GM21367 (cell line): ENCODE data around the gene REPS2.
"Not testable (repeated sequence)": the region's sequence is repeated elsewhere in the genome, so short reads cannot be mapped to it uniquely, and the experiment has no call there.

Source experiments
- ATAC-seq: cut with Tn5 transposase; IDR thresholded peaks from one replicate; pipeline ENCODE4 v1.9.1; 2021; ENCODE audit not compliant: unreplicated experiment

REPS2 gene

DNA sequence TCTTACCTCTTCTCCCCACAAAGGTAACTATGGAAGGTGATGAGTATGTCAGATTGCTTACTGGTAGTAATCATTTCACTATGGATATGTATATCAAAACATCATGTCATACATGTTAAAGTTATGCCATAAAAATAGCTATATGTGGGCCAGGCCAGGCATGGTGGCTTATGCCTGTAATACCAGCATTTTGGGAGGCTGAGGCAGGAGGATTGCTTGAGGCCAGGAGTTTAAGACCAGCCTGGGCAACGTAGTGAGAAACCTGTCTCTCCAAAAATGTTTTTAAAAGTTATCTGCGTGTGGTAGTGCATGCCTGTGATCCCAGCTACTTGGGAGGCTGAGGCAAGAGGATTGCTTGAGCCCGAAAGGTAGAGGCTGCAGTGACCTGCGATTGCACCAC lies 16.2 kb downstream of the REPS2 start:
- ATAC-seq, result not testable (repeated sequence)

DNA sequence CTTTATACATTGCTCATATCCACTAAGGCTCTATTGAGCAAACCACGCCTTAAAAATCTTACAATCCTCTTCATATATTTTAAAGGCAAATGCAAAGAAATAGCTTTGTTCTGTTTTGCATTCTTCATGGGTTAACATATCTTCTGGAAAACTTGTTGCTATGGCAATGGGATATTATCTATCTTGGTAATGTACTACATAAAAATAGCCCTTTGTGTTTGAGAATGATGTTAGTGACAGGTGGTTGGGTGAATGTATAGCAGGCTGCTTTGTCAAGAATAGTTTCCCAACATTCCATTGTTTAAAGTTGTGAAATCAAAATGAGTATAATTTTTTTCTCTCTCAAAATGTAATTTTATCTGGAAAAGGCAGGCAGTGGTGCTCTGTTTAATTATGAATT lies 16.8 kb downstream of the REPS2 start:
- no peak for ATAC-seq

DNA sequence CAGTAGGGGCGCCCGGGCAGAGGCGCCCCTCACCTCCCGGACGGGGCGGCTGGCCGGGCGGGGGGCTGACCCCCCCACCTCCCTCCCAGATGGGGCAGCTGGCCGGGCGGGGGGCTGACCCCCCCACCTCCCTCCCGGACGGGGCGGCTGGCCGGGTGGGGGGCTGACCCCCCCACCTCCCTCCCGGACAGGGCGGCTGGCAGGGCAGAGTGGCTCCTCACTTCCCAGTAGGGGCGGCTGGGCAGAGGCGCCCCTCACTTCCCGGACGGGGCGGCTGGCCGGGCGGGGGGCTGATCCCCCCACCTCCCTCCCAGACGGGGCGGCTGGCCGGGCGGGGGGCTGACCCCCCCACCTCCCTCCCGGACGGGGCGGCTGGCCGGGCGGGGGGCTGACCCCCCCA lies 18.5 kb downstream of the REPS2 start:
- ATAC-seq, result not testable (repeated sequence)

DNA sequence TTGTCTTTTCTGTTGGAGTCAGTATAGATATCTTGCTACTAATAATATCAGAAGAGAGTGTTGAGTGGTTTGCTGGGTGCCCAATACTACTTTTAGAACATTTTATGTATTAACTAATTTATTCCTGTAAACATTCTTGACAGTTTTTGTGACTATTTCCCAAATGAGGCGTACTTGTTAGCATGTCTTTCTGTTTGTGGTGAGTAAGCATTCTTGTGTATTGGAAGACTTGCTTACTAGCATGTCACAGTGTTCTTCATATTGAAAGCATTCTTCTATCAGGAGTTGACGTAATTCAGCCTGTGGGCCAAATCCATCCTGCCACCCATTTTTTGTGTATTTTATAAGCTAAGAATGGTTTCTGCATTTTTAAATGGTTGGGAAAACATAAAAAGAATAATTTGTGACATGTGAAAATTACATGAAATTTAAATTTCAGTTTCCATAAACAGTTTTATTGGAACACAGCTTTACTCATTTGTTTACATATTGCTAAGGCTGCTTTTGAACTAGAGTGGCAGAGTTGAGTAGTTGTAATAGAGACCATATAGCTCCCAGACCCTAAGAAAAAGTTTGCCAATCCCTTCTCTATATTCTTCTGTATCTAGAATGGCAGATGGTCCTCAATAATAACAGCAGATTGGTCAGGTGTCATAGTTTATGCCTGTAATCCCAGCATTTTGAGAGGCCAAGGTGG lies 20.4 kb downstream of the REPS2 start:
- no peak for ATAC-seq

DNA sequence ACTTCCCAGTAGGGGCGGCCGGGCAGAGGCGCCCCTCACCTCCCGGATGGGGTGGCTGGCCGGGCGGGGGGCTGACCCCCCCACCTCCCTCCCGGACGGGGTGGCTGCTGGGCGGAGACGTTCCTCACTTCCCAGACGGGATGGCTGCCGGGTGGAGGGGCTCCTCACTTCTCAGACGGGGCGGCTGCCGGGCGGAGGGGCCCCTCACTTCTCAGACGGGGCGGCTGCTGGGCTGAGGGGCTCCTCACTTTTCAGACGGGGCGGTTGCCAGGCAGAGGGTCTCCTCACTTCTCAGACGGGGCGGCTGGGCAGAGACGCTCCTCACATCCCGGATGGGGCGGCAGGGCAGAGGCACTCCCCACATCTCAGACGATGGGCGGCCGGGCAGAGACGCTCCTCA lies 22.3 kb downstream of the REPS2 start:
- not testable (repeated sequence) for ATAC-seq

DNA sequence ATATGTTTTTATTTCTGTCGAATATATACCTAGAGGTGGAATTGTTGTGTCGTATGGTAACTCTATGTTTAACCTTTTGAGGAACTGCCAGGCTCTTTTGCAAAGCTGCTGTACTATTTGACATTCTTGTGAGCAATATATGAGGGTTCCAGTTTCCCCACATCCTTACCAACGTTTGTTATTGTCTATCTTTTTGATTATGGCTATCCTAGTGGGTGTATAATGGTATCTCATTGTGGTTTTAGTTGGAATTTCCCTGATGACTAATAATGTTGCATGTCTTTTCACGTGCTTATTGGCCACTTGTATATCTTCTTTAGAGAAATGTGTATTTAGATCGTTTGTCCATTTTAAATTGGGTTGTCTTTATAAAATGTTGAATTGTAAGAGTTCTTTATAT lies 24.5 kb downstream of the REPS2 start:
- ATAC-seq, result no peak

DNA sequence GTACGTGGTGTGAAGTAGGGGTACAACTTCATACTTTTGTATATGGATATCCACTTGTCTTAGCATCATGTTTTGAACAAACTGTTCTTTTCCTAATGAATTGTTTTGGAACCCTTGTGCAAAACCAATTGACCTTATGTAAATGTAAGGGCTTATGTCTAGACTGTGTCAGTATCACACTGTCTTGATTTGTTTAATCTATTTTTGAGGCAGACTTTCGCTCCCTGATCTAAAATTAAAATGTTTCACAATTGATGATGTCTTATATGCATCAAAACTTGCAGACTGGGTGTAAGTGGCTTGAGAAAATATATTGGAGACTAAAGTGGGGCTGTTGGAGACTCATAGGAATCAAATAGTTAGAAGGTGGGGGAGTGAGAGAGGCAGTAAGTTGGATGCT lies 25.2 kb downstream of the REPS2 start:
- no peak for ATAC-seq

DNA sequence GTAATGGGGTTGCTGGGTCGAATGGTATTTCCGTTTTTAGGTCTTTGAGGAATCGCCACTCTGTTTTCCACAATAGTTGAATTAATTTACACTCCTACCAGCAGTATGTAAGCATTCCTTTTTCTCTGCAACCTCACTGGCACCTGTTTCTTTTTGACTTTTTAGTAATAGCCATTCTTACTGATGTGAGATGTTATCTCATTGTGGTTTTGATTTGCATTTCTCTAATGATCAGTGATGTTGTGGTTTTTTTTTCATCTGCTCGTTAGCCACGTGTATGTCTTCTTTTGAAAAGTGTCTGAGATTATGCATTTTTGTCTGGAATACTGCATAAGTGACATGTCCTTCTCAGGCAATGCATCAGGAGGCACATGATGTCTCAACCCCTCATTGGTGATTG lies 28.8 kb downstream of the REPS2 start:
- no peak for ATAC-seq

DNA sequence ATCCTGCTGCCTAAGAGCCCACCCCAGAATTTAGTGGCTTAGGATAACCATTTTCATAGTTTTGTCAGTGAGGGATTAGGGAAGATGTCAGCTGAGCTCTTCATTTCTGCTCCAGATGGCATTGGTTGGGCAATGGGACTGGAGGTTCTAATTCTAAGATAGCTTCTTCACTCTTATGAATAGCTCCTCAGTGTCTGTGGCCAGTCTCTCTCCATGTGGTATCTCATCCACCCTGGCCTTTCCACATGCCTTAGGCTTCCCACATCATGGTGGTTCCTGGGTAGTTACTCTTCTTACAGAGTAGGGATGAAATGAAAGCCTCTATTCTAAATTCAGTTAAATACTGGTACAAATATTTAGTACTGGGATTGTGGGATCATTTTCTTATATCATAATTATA lies 31.3 kb downstream of the REPS2 start:
- no peak for ATAC-seq

DNA sequence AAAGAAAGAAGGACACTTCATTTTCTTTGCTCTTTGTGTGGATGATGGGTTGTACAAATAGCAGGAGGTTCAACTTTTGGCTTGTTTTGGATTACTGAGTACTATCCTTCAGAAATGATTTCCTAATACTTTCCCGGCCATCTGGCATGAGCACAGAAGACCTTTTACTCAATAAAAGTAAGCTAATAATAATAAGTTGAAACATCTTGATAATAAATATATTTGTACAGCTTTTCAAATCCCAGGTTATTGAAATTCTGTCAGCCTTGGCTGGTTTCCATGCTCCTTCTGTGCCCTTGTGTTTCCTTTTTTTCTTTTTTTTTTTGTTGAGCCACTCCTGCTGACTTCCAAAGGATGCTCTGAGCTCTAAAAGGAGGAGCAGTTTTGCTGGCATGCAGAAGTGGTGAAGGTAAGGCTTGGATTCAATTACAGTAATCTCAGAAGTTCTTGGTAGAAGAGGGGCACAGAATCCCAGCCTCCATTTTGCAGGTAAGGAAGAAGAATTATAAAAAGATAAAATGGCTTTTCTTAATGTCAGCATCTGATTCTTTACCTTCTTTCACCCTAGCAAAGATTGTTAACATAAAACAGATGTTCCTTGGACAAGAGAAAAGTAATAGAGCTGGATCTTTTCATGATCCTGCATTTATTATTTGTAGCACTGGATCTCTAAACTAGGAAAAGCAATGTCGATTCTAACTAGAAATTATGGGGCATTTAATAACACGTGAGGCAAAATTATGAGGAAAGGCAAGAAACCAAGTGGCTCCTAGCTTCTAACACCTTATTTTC lies 31.9 kb downstream of the REPS2 start:
- no peak for ATAC-seq

DNA sequence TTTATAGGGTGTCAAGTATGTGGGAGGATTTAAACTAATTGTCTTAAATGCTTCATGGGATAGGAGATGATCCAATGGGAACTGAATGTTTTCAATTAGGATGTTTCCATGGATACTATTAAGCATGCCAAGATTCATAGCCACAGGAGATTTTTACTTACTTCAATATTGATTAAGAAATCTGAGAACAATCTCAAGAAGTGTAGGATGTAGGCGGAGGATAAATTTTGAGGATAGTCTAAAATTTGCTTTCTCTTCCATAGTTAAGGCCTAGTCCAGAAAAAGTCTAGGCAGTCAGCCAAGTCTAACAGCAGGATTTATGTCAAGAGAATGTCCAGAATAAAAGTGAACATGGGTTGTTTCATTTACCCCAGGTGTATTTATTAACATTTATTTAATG lies 32.8 kb downstream of the REPS2 start:
- ATAC-seq, result no peak

DNA sequence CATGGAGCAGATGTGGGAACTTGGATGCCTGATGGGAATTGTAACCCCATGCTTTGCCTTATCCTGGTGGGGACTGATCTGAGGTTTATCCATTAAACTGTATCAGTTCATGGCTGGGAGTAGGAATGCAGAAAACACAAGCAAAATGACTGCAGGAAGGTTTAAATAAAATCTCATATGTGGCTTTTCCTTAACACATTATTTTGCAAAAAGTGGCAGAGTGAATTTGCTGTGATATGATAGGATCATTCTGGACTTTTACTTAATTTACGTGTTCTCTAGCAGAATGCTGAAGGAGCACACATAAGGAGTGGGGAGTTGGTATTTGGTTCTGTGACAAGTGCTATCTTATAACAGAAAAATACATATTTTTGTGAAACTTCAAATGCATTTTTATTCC lies 34.8 kb downstream of the REPS2 start:
- no peak for ATAC-seq

DNA sequence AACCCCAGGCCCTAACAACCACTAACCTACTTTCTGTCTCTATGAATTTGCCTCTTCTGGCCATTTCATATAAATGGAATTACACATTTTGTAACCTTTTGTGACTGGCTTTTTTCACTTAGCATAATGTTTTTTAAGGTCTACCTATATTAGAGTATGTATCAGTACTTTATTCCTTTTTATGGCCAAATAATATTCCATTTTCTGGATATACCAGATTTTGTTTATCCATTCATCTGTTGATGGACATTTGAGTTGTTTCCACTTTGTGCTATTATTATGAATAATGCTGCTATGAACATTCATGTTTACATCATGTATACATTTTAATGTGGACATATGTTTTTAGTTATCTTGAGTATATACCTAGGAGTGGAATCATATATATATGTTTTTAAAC lies 35.5 kb downstream of the REPS2 start:
- ATAC-seq, result no peak

DNA sequence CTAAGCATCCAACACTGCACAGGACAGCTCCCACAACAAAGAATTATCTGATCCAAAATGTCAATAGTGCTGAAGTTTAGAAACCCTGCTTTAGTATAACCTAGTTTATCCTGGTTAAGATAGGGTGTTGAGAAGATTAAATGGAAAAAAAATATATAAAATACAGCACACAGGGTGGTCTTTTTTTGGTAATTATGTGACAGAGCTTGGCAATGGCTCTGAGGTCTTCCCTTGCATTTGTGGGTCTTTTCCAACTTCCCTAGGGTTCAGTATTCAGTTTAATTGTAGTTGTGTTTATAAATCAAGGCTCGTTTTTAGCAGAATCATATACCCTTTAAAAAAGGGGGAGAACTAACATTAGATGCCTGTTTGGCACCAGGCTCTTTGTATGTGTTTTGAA lies 36.6 kb downstream of the REPS2 start:
- no peak for ATAC-seq

DNA sequence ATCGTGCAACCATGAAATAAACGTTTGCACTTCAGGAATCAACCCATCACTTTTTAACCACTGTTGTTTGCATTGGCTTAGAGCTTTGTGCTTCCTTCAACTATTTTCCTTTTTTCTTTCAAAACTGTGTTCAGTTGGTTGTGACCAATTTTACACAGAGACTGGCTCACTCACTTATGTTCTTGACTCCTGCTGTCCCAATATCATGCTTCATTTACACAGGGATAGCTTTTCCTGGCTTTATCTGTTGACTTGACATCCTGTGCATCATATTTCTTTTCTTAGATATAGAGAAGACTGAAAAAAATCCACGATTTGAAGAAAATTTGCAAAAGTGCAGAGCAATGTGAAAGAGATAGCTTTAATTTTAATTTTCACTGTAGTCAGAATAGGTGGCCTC lies 38.8 kb downstream of the REPS2 start:
- ATAC-seq, result no peak

DNA sequence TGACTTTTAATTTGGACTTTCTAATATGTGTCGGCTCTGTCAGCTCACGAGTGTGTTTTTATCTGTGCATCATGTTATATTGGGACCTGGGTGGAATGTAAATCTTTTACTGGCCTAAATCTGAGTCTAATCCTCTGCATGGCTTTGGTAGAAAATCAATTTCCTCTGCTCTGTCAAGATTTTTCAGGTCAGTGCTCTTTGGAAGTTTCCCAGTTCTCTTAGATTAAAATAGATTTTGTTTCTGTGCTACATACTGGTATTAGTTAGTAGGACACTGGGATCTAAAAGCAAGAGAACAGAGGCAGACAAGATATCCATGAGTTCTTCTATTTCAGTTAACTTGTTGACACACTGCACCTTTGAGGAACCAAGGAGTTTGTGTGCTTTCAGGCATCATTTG lies 39.7 kb downstream of the REPS2 start:
- no peak for ATAC-seq

DNA sequence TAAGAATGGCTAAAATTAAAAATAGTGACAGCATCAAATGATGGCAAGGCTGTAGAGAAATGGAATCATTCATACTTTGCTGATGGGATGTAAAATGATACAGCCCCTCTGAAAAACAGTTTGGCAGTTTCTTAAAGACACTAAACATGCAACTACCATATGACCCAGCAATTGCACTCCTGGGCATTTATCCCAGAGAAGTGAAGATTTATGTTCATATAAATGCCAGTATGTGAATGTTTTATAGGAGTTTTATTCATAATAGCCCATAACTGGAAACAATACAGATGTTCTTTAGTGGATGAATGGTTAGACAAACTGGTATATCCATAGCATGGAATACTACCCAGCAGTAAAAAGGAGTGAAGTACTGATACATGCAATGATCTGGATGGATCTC lies 43.3 kb downstream of the REPS2 start:
- no peak for ATAC-seq

DNA sequence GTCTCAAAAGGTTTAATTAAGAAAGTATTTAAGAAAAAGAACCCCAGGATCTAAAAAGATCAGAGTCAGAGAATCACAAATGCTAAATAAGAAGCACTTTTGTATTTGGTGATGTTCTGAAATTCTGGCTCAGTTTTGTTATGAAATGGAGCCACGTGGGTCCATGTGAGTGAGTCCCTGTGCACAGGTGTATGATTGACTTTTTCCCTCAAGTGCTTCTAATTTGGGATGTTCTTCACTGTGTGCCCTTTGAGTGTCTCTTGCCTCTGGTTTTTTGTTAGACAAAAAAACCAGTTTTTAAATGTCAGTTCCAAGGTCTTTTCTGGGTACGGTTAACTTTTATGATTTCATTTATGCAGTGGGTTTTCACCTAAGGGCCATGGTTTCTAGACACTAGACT lies 44.4 kb downstream of the REPS2 start:
- ATAC-seq, result no peak

DNA sequence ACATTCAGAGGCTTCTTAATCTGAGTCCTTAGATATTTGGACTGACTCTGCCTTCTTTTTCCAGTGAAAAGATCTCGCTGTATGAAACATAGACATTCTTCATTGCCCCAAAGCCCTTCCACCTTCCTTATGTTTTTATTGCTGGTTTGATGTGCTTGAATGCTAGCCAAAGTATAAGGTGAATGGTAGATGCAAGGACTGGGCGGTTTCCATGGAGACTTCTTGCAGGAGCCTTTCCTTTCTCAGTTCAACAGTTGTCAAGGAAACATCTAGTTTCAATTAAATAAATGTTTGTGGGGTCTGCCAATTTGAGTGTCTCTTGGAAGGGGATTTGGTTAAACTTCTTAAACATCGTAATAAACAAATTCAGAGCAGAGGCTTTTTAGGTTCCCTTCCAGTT lies 46.0 kb downstream of the REPS2 start:
- ATAC-seq, result no peak

DNA sequence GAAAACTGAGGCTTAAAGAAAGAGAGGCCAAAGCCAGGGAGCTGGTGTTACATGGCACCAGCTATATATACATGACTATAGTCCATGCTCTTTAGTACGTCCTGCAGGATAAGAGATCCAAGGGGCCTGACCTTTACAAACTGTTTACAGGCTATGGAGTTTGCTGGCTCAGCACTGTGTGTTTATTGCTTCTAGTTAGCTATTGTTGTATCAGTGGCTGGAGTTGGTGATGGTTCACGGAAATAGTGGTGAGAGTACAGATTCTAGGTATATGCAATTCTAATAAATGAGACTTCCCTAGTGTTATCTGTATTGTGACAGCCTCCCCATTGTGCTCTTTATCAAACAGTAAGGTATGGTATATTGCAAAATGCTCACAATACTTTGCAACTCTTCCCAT lies 46.5 kb downstream of the REPS2 start:
- ATAC-seq, result no peak

DNA sequence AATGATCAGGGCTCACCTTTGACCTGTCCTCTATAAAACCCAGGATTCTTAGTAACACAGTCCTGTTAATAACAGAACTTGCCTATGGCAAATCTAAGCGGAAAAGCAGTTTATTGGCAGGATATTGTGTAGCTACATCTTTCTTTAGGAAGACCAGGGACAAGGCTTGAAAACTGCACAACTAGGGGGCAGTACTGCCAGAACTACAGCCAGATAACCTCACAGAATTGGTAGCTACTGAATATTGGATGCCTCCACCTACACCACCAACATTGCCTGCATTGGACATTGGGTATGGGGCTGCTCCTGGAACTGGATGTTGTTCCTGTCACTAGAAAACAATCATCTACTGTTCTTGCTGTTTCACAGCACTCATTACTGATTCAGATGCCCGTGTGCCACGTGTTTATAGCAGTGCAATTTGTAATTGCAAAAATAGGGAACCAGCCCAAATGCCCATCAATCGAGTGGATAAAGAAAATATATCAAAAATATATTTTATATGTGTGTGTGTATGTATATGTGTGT lies 47.4 kb downstream of the REPS2 start:
- ATAC-seq, result no peak

DNA sequence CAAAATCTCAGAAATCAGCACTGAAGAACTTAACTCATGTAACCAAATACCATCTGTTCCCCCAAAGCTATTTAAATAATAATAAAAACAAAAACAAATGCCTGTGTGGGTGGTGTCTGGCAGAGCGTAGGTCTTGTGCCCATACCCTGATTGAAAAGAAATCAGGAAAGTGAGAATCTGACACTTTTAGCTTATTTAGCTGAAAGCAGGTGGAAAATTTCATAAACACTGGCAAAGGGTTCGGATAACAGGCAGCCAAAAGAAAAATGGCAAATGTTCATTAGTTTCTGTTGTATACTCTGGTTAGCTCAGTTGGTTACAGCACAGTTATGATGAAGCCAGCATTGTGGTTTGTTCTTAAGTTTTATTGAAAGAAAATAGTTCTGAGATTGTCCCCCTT lies 48.3 kb downstream of the REPS2 start:
- no peak for ATAC-seq

DNA sequence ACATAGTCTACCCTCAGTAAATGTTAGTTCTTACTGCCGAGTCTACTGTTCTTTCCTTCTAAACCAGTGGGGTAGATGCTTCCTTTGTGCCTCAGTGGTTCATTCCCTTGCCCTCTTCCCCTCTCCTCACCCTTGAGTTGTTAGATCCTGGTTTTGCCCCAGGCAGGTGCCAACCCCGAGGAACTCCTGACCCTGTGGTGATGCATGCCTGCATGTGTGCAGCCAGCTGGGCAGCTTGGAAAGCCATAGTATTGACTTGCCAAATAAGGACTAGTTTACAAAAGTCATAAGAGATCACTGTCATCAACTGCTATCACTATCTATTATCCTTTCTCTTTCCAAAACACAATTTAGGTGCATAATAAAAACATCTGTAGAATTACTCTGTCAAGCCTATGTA lies 50.9 kb downstream of the REPS2 start:
- ATAC-seq, result no peak
